Left lung (tissue), 14 donors: ENCODE measurements around the gene PLCE1. TPM values are rescaled to one million over a fixed set of nuclear protein-coding genes. Genes with fewer than 3 reads are reported as not detected.
A peak's percentile ranks its signal among the peaks of the same experiment; 100 is the strongest.

Source experiments
- ATAC-seq: fragments of 200-7000 bp; cut with Tn5 transposase; one replicate; pipeline ENCODE4 v1.9.1; 2020; ENCODE audit warnings: moderate library complexity
- DNase-seq, 4 donors: peaks; one replicate each; pipeline ENCODE4 v3.0.0-alpha.2; 2013 to 2020
- H3K27ac ChIP-seq, 2 donors: fragments of 200-600 bp; sonication (generic) in 1 of 2; one replicate each; pipeline versions ENCODE4 v1.5.0 to v1.8.0; 2020 to 2021
- H3K27me3 ChIP-seq, 2 donors: fragments of 200-600 bp; sonication (generic) in 1 of 2; one replicate each; pipeline versions ENCODE4 v1.5.0 to v1.8.0; 2020 to 2021
- H3K36me3 ChIP-seq, 2 donors: fragments of 200-600 bp; sonication (generic) in 1 of 2; one replicate each; pipeline versions ENCODE4 v1.5.0 to v1.8.0; 2020 to 2021
- H3K4me1 ChIP-seq, 2 donors: fragments of 200-600 bp; one replicate each; pipeline ENCODE4 v1.8.0; 2021
- H3K4me3 ChIP-seq, 2 donors: fragments of 200-600 bp; sonication (generic) in 1 of 2; one replicate each; pipeline versions ENCODE4 v1.5.0 to v1.8.0; 2020 to 2021; ENCODE audit warnings: mild to moderate bottlenecking in 1 of 2
- H3K9me3 ChIP-seq, 2 donors: fragments of 200-600 bp; sonication (generic) in 1 of 2; one replicate each; pipeline versions ENCODE4 v1.5.0 to v1.8.0; 2020 to 2021
- CTCF ChIP-seq, 2 donors: fragments of 200-600 bp; sonication (generic) in 1 of 2; IDR thresholded peaks; one replicate each; pipeline versions ENCODE4 v1.5.0 to v1.8.0; 2021; ENCODE audit warnings: antibody characterized with exemption in 2 of 2
- intact Hi-C, 2 donors: fragments of 100-400 bp; cut with DNase I; formaldehyde crosslinking; loops; one replicate each; pipeline versions ENCODE4 v1.11.2 to v1.14.2; 2022
- long read RNA-seq, 12 donors: library from polyadenylated mRNA in 2 of 12; unstranded in 2 of 12; transcript quantifications; one replicate each; pipeline ENCODE4 v2.0.0 and lab custom pipeline, GENCODE V29; 2019 to 2026
- polyA plus RNA-seq, 6 donors: library from polyadenylated mRNA; unstranded; fragments of 120-200 nt; gene quantifications; one replicate each; pipeline ENCODE4 v1.2.1, GENCODE V29; 2013; ENCODE audit not compliant: insufficient read length in 6 of 6
- total RNA-seq, 2 donors: library from RNA; stranded (reverse); fragmentation: NEBNext Ultra II Directional; extraction: Animal tissue kit (Norgen Biotek cat#: 25700); gene quantifications; one replicate each; pipeline ENCODE4 v1.2.1, GENCODE V29; 2021
- donor health status: DM: no; HTN: yes; CAD: no.
- donor health status: DM: no; HTN: no; CAD: no.

PLCE1 gene
- total RNA-seq (1 to 10 TPM; 6.9 to 9.8 TPM), polyA plus RNA-seq (10 to 100 TPM; 17.2 to 26.7 (median 21.1) TPM)
- long read RNA-seq, donor 1, partial matches to known transcripts = 20 of 20 reads
- long read RNA-seq, donor 1, other reads (novel, unspliced or antisense) = 0 of 20 reads
- long read RNA-seq, donor 2, partial matches to known transcripts = 48 of 49 reads
- long read RNA-seq, donor 2, other reads (novel, unspliced or antisense) = 0 of 49 reads
- long read RNA-seq, donor 3 = 0 reads
- long read RNA-seq, donor 4, partial matches to known transcripts = 2 of 2 reads
- long read RNA-seq, donor 4, other reads (novel, unspliced or antisense) = 0 of 2 reads
- long read RNA-seq, donor 5, partial matches to known transcripts = 46 of 46 reads
- long read RNA-seq, donor 5, other reads (novel, unspliced or antisense) = 0 of 46 reads
- long read RNA-seq, donor 6 = 0 reads
- long read RNA-seq, donor 7, partial matches to known transcripts = 20 of 20 reads
- long read RNA-seq, donor 7, other reads (novel, unspliced or antisense) = 0 of 20 reads
- long read RNA-seq, donor 8 = 0 reads
- long read RNA-seq, donor 9 = 0 reads
- long read RNA-seq, donor 10, partial matches to known transcripts = 0 of 1 reads
- long read RNA-seq, donor 10, other reads (novel, unspliced or antisense) = 1 of 1 reads
- long read RNA-seq, donor 11 = 0 reads
- long read RNA-seq, donor 12, partial matches to known transcripts = 16 of 16 reads
- long read RNA-seq, donor 12, other reads (novel, unspliced or antisense) = 0 of 16 reads

- Histone ChIP-seq H3K4me1 (peaks cover 0 to 12% of the 10 kb centered on the region in 2 donors), H3K27ac (peak within 1 kb of the TSS in 1 of 2 donors; percentile 28), H3K9me3 (no peaks in the 10 kb centered on the region), H3K4me3 (peak within 1 kb of the TSS; percentile 47 to 49), H3K27me3 (peaks cover 25 to 66% of the 10 kb centered on the region in 2 donors), H3K36me3 (no peaks in the 10 kb centered on the region)
- TF ChIP-seq CTCF (IDR thresholded peaks at IDR 0.05) = no peak
- DNase-seq (peak in 2 of 4 donors; percentile 70 to 83), ATAC-seq (peak; percentile 80)
- intact Hi-C loops = no loop called here
These were observed at the start of gene PLCE1 for GRCh38 chr10:93993782-93994437. Gene PLCE1 (plus strand): TSS chr10:93993931. CDS start chr10:94031047, 37,116 bp downstream.

DNA sequence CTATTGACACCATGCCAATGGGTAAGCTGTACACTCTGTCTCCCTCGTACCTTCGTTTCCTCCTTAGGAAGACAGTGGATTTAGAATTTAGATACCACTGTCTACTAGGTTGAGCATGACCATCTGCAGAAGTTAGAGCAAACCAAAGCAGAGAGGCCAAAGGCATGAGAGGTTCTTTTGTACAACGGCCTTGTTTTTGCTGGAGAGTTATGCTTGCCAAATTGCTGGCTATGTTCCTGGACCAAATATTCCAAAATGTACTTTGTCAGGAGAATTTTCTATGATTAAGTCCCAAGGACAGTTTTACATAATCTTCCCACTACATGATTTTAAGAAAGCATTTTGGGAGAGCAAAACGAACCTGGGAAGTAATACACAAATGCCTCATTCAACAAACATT lies 47.9 kb upstream of the PLCE1 start:
- peak in 1 of 4 donors; percentile 10 for DNase-seq
- ATAC-seq = no peak
- no peak overlapping the region for H3K4me3 ChIP-seq
- TF ChIP-seq CTCF (IDR thresholded peaks at IDR 0.05) = no peak
- no peaks in the 10 kb centered on the region for H3K9me3 ChIP-seq
- H3K36me3 ChIP-seq = no peaks in the 10 kb centered on the region
- H3K27me3 ChIP-seq = no peaks in the 10 kb centered on the region
- H3K4me1 ChIP-seq = no peaks in the 10 kb centered on the region
- no peak overlapping the region for H3K27ac ChIP-seq
- intact Hi-C loops = no loop called here

GRCh38 chr10:93947055-93947454 lies 46.7 kb upstream of the PLCE1 start:
- no peaks in the 10 kb centered on the region for H3K9me3 ChIP-seq
- DNase-seq (peak in 1 of 4 donors; percentile 19), ATAC-seq (no peak)
- H3K4me3 ChIP-seq = no peak overlapping the region
- no peaks in the 10 kb centered on the region for H3K4me1 ChIP-seq
- intact Hi-C loops = no loop called here
- no peaks in the 10 kb centered on the region for H3K36me3 ChIP-seq
- H3K27me3 ChIP-seq = no peaks in the 10 kb centered on the region
- no peak overlapping the region for H3K27ac ChIP-seq
- TF ChIP-seq CTCF (IDR thresholded peaks at IDR 0.05) = no peak

- TF ChIP-seq CTCF (IDR thresholded peaks at IDR 0.05) = no peak
- H3K4me1 ChIP-seq = no peaks in the 10 kb centered on the region
- no peak overlapping the region for H3K4me3 ChIP-seq
- H3K27ac ChIP-seq = no peak overlapping the region
- no peaks in the 10 kb centered on the region for H3K9me3 ChIP-seq
- no peak for ATAC-seq
- no peaks in the 10 kb centered on the region for H3K27me3 ChIP-seq
- intact Hi-C loops = no loop called here
- no peak for DNase-seq
- no peaks in the 10 kb centered on the region for H3K36me3 ChIP-seq
These were observed 46.2 kb upstream of the PLCE1 start for GRCh38 chr10:93947524-93947923.

DNA sequence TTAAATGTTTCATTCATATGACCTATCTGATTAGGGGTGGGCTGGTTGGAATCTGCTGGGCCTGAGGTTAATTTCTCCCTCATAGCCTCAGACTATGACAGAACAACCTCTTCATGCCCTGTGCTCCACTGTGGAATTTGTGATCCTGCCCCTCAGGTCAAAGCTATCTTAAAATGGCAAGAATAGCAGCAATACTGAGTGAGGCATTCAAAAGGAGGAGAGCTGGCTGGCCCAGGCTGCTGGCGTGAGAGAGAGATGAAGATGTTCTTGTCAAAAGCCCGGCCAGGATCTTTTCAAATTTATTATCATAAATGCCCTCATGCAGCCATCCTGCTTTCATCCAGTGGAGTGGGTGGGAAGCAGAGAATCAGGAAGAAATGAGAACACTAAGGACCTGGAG lies 41.8 kb upstream of the PLCE1 start:
- H3K4me3 ChIP-seq = no peak overlapping the region
- TF ChIP-seq CTCF (IDR thresholded peaks at IDR 0.05) = no peak
- no peak overlapping the region for H3K27ac ChIP-seq
- H3K4me1 ChIP-seq = no peaks in the 10 kb centered on the region
- ATAC-seq = no peak
- H3K27me3 ChIP-seq = no peaks in the 10 kb centered on the region
- H3K9me3 ChIP-seq = no peaks in the 10 kb centered on the region
- no peak for DNase-seq
- intact Hi-C loops = no loop called here
- no peaks in the 10 kb centered on the region for H3K36me3 ChIP-seq
